Skeletal muscle tissue (tissue), 4 donors: ENCODE data around the gene TBC1D1. TPM values are rescaled to one million over a fixed set of nuclear protein-coding genes. Genes with fewer than 3 reads are reported as not detected.

Source experiments
- H3K27ac ChIP-seq: one replicate; pipeline ENCODE4 v1.7.0; 2013; ENCODE audit warnings: mild to moderate bottlenecking, low read depth, low read length, inconsistent platforms
- H3K27me3 ChIP-seq, 3 donors: one replicate each; pipeline ENCODE4 v1.7.0; 2013; ENCODE audit warnings: low read length in 3 of 3; ENCODE audit not compliant: control insufficient read depth in 3 of 3, insufficient read depth in 3 of 3
- H3K36me3 ChIP-seq, 3 donors: one replicate each; pipeline ENCODE4 v1.7.0; 2013; ENCODE audit warnings: low read length in 3 of 3; ENCODE audit not compliant: control insufficient read depth in 3 of 3, insufficient read depth in 3 of 3
- H3K4me1 ChIP-seq, 3 donors: one replicate each; pipeline ENCODE4 v1.7.0; 2013; ENCODE audit warnings: low read length in 3 of 3, mild to moderate bottlenecking in 3 of 3; ENCODE audit not compliant: control insufficient read depth in 3 of 3, insufficient read depth in 3 of 3
- H3K4me3 ChIP-seq, 3 donors: one replicate each; pipeline ENCODE4 v1.7.0; 2013; ENCODE audit warnings: low read length in 3 of 3
- H3K9ac ChIP-seq, 3 donors: one replicate each; pipeline ENCODE4 v1.7.0; 2013; ENCODE audit warnings: low read length in 3 of 3, mild to moderate bottlenecking in 3 of 3, moderate library complexity in 2 of 3, low read depth in 1 of 3
- H3K9me3 ChIP-seq, 3 donors: one replicate each; pipeline ENCODE4 v1.7.0; 2013; ENCODE audit warnings: low read length in 3 of 3; ENCODE audit not compliant: control insufficient read depth in 3 of 3
- total RNA-seq: library from RNA; depleted of rRNA; stranded (reverse); fragments of >200 nt; gene quantifications from one replicate; pipeline ENCODE4 v1.2.3, GENCODE V29; 2014
- donor health status: Osteomylitis.

TBC1D1 gene
- total RNA-seq, 1 donor from 2014 or later = 54.3 TPM

DNA sequence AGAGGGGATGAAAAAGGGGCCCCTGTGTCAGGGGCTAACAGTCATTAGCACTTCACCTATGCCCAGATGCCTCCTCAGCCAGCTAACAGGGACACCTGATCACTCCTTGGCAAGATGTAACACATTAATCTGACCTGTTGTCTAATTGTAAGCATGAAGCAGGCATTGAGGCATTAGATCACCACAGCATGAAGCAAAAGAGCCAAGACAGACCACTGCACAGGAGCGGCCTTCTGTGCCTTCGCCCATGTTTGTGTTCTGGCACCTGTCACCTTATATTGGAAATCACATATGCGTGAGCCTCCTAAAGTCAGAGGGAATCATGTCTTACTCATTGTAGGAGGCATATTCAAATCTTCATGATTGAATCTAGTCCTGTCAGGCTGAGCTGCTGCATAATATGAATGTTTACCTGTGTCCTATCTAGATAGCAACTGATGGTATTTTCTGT is 117.7 kb downstream of the TBC1D1 start:
- peaks cover 0 to 23% (median 11%) of the 10 kb centered on the region in 3 donors for H3K4me1 ChIP-seq
- H3K36me3 ChIP-seq = no peaks in the 10 kb centered on the region
- H3K27me3 ChIP-seq = no peaks in the 10 kb centered on the region
- H3K4me3 ChIP-seq = no peak overlapping the region
- H3K9ac ChIP-seq = no peak overlapping the region
- no peak overlapping the region for H3K27ac ChIP-seq
- H3K9me3 ChIP-seq = no peaks in the 10 kb centered on the region

- Histone ChIP-seq H3K36me3 (no peaks in the 10 kb centered on the region), H3K4me1 (peaks cover 0 to 29% (median 13%) of the 10 kb centered on the region in 3 donors), H3K27ac (no peak overlapping the region)
Observed at GRCh38 chr4:38009421-38009820, 118.5 kb downstream of the TBC1D1 start.

DNA sequence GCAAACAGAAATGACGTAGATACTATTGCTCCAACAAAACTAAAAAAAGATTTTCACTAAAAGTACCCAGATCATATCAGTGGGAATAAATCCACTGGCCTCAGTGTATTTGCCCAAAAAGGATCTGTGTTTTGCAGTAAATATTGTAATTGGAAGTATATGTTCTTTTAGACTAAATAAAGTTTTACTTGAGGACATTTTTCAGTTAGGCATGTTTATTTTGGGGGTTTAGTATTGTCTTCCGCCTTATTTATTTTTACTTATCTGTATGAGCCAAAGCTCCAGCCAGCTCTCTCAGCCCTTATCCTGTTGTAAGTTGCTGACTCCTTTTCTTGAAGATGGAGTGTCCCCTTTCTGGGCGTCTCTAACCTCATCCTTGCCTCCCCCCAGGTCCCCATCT is 119.1 kb downstream of the TBC1D1 start:
- no peak overlapping the region for H3K27ac ChIP-seq
- no peak overlapping the region for H3K9ac ChIP-seq
- H3K36me3 ChIP-seq = peaks cover 0 to 3% (median 0%) of the 10 kb centered on the region in 3 donors
- H3K27me3 ChIP-seq = no peaks in the 10 kb centered on the region
- H3K4me1 ChIP-seq = peaks cover 0 to 27% (median 13%) of the 10 kb centered on the region in 3 donors
- no peaks in the 10 kb centered on the region for H3K9me3 ChIP-seq
- no peak overlapping the region for H3K4me3 ChIP-seq

More at GRCh38 chr4:38009421-38009820, 118.5 kb downstream of the TBC1D1 start:
- Histone ChIP-seq H3K4me3 (no peak overlapping the region), H3K9ac (no peak overlapping the region), H3K9me3 (no peaks in the 10 kb centered on the region), H3K27me3 (no peaks in the 10 kb centered on the region)

- Histone ChIP-seq H3K9ac (no peak overlapping the region), H3K36me3 (peaks cover 0 to 3% (median 0%) of the 10 kb centered on the region in 3 donors), H3K9me3 (no peaks in the 10 kb centered on the region), H3K27me3 (no peaks in the 10 kb centered on the region), H3K27ac (no peak overlapping the region), H3K4me3 (no peak overlapping the region), H3K4me1 (peaks cover 0 to 26% (median 13%) of the 10 kb centered on the region in 3 donors)
Observed at GRCh38 chr4:38011511-38012162, 120.8 kb downstream of the TBC1D1 start.

DNA sequence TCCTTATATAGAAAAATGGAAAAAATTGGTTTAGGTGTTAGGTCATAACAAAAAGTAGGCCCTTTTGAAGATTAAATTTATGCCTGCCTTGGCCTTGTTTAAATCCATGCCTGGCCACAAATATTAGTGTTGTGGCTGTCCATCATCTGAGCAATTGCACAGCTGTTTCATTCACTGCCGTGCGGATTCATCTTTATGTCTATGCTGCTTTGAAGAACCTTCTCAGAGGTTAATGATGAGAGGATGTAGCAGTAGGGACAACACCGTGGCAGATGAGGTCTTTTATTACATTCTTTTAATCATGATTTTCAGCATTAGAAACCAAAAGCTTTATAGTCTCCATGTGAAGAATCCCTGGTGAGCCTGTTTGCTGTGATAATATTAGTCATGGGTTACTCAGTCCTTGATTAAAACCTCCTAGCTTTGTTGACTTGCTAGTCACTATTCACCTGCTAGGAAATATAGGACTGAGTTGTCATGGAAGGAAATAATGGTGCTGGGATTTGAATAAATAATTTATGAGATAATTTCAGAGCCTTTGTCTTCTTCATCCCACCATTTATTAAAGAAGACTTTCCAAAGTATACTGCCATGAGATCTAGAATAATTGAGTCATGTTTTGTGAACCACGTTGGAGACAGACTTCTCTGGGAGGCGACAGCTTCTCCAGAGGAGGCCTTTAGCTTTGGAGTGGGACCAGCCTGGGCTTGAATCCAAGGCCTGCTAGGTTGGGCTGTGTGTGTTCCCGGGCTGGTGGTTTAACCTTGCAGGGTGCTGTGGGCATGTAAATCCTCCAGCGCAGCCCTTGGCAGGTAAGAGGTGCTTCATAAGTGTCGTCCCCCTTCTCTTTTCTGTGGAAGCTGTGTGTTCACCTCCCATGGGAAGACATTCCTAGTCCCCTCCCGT is 122.8 kb downstream of the TBC1D1 start:
- peaks cover 0 to 3% (median 0%) of the 10 kb centered on the region in 3 donors for H3K36me3 ChIP-seq
- H3K4me3 ChIP-seq = no peak overlapping the region
- no peaks in the 10 kb centered on the region for H3K9me3 ChIP-seq
- H3K27me3 ChIP-seq = no peaks in the 10 kb centered on the region
- no peak overlapping the region for H3K27ac ChIP-seq
- H3K4me1 ChIP-seq = peaks cover 0 to 22% (median 10%) of the 10 kb centered on the region in 3 donors
- H3K9ac ChIP-seq = no peak overlapping the region

DNA sequence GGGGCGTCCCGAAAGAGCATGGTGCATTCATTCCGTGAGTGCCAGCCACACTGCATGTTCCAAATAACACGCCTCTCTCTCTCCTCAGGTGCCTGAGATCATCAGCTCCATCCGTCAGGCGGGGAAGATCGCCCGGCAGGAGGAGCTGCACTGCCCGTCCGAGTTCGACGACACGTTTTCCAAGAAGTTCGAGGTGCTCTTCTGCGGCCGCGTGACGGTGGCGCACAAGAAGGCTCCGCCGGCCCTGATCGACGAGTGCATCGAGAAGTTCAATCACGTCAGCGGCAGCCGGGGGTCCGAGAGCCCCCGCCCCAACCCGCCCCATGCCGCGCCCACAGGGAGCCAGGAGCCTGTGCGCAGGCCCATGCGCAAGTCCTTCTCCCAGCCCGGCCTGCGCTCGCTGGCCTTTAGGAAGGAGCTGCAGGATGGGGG is 123.6 kb downstream of the TBC1D1 start:
- H3K9me3 ChIP-seq = no peaks in the 10 kb centered on the region
- H3K27ac ChIP-seq = no peak overlapping the region
- H3K4me1 ChIP-seq = peaks cover 0 to 21% (median 10%) of the 10 kb centered on the region in 3 donors

GRCh38 chr4:38015886-38016515 is 125.1 kb downstream of the TBC1D1 start:
- no peaks in the 10 kb centered on the region for H3K27me3 ChIP-seq
- H3K9me3 ChIP-seq = no peaks in the 10 kb centered on the region
- H3K27ac ChIP-seq = no peak overlapping the region
- H3K36me3 ChIP-seq = peaks cover 0 to 3% (median 0%) of the 10 kb centered on the region in 3 donors
- H3K9ac ChIP-seq = no peak overlapping the region
- H3K4me1 ChIP-seq = peaks cover 0 to 17% (median 10%) of the 10 kb centered on the region in 3 donors
- no peak overlapping the region for H3K4me3 ChIP-seq

More for the DNA sequence above, 123.6 kb downstream of the TBC1D1 start:
- Histone ChIP-seq H3K27me3 (no peaks in the 10 kb centered on the region), H3K9ac (no peak overlapping the region), H3K36me3 (peaks cover 0 to 3% (median 0%) of the 10 kb centered on the region in 3 donors), H3K4me3 (no peak overlapping the region)

- Histone ChIP-seq H3K9me3 (no peaks in the 10 kb centered on the region), H3K4me1 (peaks cover 0 to 17% (median 10%) of the 10 kb centered on the region in 3 donors), H3K36me3 (peaks cover 0 to 8% (median 3%) of the 10 kb centered on the region in 3 donors), H3K9ac (no peak overlapping the region), H3K27ac (no peak overlapping the region), H3K27me3 (no peaks in the 10 kb centered on the region), H3K4me3 (no peak overlapping the region)
Observed at GRCh38 chr4:38016698-38017097, 125.8 kb downstream of the TBC1D1 start.

DNA sequence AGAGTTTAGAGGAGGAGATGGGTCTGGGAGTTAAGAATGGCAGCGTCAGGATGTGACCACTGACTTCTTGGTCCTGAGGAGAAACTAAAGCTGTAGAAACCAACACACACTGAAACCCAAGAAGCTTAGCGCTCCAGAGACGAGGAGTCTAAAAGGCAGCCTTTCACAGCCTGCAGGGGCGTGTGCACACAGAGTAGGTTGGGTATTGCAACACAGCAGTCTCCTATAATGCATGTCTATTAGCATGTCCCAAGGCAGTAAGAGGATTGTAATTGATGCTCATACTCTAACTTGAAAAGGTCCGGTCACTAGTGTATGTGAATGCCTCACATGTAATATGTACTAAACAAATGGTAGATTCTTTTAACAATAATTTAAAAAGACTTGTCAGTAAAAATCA is 126.7 kb downstream of the TBC1D1 start:
- H3K9me3 ChIP-seq = no peaks in the 10 kb centered on the region
- H3K27ac ChIP-seq = no peak overlapping the region
- peaks cover 0 to 17% (median 10%) of the 10 kb centered on the region in 3 donors for H3K4me1 ChIP-seq
- H3K27me3 ChIP-seq = no peaks in the 10 kb centered on the region
- no peak overlapping the region for H3K9ac ChIP-seq
- H3K36me3 ChIP-seq = peaks cover 4 to 17% (median 5%) of the 10 kb centered on the region in 3 donors
- no peak overlapping the region for H3K4me3 ChIP-seq
